ENCODE results near the gene MCTP1.

The MCTP1 gene

DNA sequence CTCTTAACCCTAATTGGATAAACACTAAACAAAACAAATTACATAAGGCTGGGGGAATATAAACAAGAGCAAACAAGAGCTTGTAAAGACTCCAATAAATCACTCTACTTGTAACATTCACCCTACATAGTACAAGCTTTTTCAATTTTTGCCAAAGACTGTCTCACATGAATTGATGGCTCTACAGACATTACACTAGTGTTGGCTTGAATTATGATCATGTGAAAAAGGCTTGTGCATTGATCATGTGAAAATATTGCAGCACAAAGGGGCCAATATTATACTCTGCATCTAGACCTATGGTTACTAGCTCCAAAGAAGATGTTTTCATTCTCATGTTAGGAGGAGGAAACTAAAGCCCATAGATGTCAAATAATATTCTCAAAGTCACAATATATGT lies 212.6 kb downstream of the MCTP1 start:
- no peaks in the 10 kb centered on the region for H3K9me3 ChIP-seq
- TF ChIP-seq, protein P1, sequence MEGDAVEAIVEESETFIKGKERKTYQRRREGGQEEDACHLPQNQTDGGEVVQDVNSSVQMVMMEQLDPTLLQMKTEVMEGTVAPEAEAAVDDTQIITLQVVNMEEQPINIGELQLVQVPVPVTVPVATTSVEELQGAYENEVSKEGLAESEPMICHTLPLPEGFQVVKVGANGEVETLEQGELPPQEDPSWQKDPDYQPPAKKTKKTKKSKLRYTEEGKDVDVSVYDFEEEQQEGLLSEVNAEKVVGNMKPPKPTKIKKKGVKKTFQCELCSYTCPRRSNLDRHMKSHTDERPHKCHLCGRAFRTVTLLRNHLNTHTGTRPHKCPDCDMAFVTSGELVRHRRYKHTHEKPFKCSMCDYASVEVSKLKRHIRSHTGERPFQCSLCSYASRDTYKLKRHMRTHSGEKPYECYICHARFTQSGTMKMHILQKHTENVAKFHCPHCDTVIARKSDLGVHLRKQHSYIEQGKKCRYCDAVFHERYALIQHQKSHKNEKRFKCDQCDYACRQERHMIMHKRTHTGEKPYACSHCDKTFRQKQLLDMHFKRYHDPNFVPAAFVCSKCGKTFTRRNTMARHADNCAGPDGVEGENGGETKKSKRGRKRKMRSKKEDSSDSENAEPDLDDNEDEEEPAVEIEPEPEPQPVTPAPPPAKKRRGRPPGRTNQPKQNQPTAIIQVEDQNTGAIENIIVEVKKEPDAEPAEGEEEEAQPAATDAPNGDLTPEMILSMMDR (IDR thresholded peaks at IDR 0.05; ENCODE audit: low read depth, low read length): no peak
- peaks cover 6% of the 10 kb centered on the region; the same call in 1 of the 2 replicates for H3K27me3 ChIP-seq
- H3K4me1 ChIP-seq: no peaks in the 10 kb centered on the region
- no peaks in the 10 kb centered on the region for H3K36me3 ChIP-seq
- DNase-seq: no peak
- no peak overlapping the region for H3K4me3 ChIP-seq (ENCODE audit: low read depth, low read length)

DNA sequence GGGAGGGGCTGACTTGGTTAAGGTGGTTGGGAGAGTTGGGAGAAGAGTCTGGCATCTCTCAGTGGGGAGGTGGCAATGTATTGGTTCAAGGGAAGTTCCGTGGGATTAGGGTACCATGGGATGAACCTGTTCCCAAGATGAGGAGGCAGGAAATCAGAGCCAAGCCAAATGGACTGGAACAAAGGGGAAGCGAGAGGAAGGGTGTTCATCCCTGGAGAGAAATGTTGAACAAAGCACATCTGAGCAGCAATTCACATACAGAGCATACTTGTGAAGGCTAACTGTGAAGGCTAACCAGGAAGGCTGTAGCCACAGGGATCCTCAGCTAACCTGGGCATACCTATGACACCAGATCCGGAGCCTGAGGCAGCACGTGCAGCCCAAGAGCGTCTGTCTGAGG lies 214.0 kb downstream of the MCTP1 start:
- no peak for DNase-seq
- Histone ChIP-seq H3K9me3 (no peaks in the 10 kb centered on the region), H3K4me3 (ENCODE audit: low read depth, low read length) (no peak overlapping the region), H3K4me1 (no peaks in the 10 kb centered on the region), H3K27me3 (peaks cover 6% of the 10 kb centered on the region; the same call in 1 of the 2 replicates), H3K36me3 (no peaks in the 10 kb centered on the region)
- TF ChIP-seq, protein P1 (IDR thresholded peaks at IDR 0.05; ENCODE audit: low read depth, low read length): no peak

DNA sequence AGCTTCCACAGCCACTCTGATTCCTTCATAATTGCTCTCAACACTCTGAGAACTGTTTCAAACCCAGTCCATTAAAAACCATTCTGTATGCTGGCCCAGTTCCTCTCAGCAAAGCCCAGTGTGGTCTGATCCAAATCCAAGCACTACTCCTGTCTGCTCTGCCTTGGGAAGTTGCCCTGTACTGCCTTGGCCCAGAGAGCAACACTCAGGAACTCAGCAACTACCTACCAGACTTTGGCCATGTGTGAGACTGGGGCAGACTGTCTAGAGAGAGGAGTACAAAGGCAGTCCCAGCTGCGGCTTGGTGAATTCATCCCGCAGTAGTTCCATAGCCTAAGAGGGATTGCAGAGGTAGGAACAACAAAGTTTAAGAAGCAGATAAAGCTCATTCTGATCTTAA lies 214.4 kb downstream of the MCTP1 start:
- Histone ChIP-seq H3K36me3 (no peaks in the 10 kb centered on the region), H3K4me1 (no peaks in the 10 kb centered on the region), H3K4me3 (ENCODE audit: low read depth, low read length) (no peak overlapping the region), H3K27me3 (peaks cover 6% of the 10 kb centered on the region; the same call in 1 of the 2 replicates), H3K9me3 (no peaks in the 10 kb centered on the region)
- TF ChIP-seq, protein P1 (IDR thresholded peaks at IDR 0.05; ENCODE audit: low read depth, low read length): no peak
- no peak for DNase-seq

DNA sequence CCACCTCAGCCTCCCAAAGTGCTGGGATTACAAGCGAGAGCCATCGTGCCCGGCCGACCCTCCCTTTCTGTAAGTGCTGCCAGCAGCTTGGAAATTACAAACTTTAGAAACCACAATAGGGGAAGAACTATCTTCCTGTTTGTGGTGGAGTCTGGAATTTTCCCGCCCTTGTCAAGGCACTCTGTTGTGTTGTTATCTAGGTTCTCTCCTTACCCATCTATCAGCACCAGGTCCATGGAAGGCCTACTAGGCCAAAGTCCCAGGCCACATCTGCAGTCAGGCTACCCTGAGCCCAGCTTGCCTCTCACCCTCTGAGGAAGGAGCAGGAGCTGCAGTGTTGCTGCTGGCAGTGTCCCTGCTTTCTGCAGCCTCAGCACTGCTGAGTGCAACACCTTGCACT lies 214.9 kb downstream of the MCTP1 start:
- Histone ChIP-seq H3K36me3 (no peaks in the 10 kb centered on the region), H3K27me3 (peaks cover 6% of the 10 kb centered on the region; the same call in 1 of the 2 replicates), H3K4me3 (ENCODE audit: low read depth, low read length) (no peak overlapping the region), H3K9me3 (no peaks in the 10 kb centered on the region), H3K4me1 (no peaks in the 10 kb centered on the region)
- TF ChIP-seq, protein P1 (IDR thresholded peaks at IDR 0.05; ENCODE audit: low read depth, low read length): no peak
- DNase-seq: no peak

DNA sequence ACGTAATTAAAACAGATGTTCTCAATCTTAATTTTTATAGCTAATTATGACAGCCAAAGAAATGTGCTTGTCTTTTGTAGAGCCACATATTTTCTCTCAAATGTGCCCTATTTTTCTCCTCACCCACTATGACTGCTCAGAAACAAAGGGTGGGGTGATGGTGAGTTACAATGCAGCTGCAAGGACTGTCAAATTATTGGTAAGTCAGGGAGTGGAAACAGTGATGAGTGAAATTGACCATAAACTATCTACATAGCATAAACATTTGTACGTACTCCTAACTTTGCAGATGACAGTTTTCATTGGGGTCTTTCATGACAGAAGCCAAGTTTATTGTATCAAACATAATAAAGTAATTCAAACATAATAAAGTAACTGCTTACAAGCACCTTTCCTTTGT lies 215.9 kb downstream of the MCTP1 start:
- no peaks in the 10 kb centered on the region for H3K9me3 ChIP-seq
- H3K4me1 ChIP-seq: no peaks in the 10 kb centered on the region
- DNase-seq: no peak
- H3K4me3 ChIP-seq (ENCODE audit: low read depth, low read length): no peak overlapping the region
- no peaks in the 10 kb centered on the region for H3K36me3 ChIP-seq
- TF ChIP-seq, protein P1 (IDR thresholded peaks at IDR 0.05; ENCODE audit: low read depth, low read length): no peak
- H3K27me3 ChIP-seq: peaks cover 1% of the 10 kb centered on the region; the same call in 1 of the 2 replicates

DNA sequence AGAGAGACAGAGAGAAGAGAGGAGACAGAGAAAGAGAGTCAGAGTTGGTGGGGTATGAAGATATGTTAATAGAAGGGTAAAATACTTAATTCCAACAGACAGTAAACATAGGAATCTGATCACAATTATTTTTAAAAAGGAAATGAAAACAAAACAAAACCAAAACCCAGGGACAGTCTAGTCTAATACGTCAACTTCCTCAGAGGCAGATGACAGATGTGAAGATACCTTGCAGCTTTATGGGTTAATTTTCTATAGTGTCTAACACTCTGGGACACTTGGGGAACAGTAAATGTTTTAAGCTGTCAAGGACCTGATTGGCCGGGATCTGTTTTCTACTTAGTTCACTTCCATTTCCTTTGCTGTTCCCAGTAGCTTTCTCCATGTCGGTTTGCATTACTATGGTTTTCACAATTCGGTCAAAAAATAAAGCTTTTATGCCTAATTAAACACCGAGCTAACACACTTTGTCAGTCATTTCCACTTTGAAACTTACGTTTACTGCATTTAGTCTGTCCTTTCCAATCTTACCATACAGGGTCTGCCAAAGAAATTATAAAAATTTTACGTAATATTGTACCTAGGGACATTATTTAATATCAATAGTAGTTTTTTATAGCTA lies 216.5 kb downstream of the MCTP1 start:
- DNase-seq: no peak
- no peak overlapping the region for H3K4me3 ChIP-seq (ENCODE audit: low read depth, low read length)
- no peaks in the 10 kb centered on the region for H3K9me3 ChIP-seq
- no peaks in the 10 kb centered on the region for H3K4me1 ChIP-seq
- H3K36me3 ChIP-seq: no peaks in the 10 kb centered on the region
- H3K27me3 ChIP-seq: no peaks in the 10 kb centered on the region; the same call in 1 of the 2 replicates
- TF ChIP-seq, protein P1 (IDR thresholded peaks at IDR 0.05; ENCODE audit: low read depth, low read length): no peak

All from BE2C (cell line).